ENCODE results near the gene TNFAIP1.
"Not testable (repeated sequence)": the region's sequence is repeated elsewhere in the genome, so short reads cannot be mapped to it uniquely, and the experiment has no call there.

The TNFAIP1 gene, protein sequence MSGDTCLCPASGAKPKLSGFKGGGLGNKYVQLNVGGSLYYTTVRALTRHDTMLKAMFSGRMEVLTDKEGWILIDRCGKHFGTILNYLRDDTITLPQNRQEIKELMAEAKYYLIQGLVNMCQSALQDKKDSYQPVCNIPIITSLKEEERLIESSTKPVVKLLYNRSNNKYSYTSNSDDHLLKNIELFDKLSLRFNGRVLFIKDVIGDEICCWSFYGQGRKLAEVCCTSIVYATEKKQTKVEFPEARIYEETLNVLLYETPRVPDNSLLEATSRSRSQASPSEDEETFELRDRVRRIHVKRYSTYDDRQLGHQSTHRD

GRCh38 chr17:28335201-28335958 is at the start of gene TNFAIP1, which contains the start of gene IFT20:
TSS of gene TNFAIP1 (plus strand) at chr17:28335761. CDS start at chr17:28339522, 3,761 bp downstream.
TSS of gene IFT20 (minus strand) at chr17:28335472. CDS start at chr17:28331985, 3,487 bp downstream.
- DNase-seq: peak; percentile 94

- DNase-seq: no peak
These were observed 49.6 kb upstream of the TNFAIP1 start for GRCh38 chr17:28285965-28286364.

- DNase-seq: no peak
These were observed 44.9 kb upstream of the TNFAIP1 start for GRCh38 chr17:28290703-28291102.

DNA sequence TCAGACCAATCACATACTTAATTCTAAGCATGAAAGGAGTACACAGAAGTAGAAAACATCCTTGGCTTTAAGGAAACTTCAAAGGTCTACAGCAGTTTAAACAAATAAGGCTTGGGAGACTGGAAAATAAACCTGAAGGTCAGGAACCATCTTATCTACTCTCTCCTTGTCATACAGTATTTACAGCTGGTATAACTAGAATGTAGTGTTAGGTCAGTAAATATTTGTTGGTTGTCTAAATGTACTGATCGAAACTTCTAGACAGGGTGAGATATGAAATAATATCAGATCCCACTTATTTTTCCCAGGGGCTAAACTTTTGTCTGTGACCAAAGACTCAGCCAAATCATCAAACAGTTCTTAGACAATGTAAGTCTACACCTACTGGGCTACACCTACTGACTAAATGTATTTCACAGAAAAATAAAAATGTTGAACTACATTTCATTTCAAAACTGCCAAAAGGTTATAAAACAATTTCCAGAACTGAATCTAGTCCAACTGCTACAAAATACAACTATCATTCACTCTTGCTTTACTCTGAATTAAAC is 43.7 kb upstream of the TNFAIP1 start:
- no peak for DNase-seq

- DNase-seq: not testable (repeated sequence)
These were observed 42.7 kb upstream of the TNFAIP1 start for GRCh38 chr17:28292878-28293277.

DNA sequence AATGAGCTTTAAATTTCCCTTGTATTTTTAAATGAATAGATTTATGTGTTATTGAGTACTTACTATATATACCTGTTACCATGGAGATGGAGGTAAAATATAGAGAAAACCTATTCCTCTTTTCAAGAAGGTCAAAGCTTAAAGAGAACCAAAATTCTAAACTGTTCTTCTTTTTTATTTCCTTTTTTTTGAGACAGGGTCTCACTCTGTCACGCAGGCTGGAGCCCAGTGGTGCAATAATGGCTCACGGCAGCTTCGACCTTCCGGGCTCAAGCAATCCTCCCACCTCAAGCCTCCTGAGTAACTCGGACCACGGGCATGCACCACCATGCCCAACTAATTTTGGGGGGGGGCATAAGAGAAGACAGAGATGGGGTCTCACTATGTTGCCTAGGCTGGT is 41.6 kb upstream of the TNFAIP1 start:
- no peak for DNase-seq

GRCh38 chr17:28295677-28296578 is 39.6 kb upstream of the TNFAIP1 start:
- no peak for DNase-seq

DNA sequence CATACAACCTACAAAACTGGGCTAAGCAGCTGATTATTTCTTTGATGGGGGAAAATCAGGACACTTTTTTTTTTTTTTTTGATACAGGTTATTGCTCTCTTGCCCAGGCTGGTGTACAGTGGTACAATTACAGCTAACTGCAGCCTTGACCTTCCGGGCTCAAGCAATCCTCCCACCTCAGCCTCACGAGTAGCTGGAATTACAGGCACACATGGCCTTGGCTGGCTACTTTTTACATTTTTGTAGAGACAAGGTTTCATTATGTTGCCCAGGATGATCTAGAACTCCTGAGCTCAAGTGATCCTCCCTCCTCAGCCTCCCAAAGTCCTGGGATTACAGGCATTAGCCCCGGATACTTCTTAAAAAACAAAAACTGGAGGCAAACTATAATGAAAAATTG is 37.1 kb upstream of the TNFAIP1 start:
- DNase-seq: no peak

GRCh38 chr17:28306954-28307401 is 28.6 kb upstream of the TNFAIP1 start:
- no peak for DNase-seq

DNA sequence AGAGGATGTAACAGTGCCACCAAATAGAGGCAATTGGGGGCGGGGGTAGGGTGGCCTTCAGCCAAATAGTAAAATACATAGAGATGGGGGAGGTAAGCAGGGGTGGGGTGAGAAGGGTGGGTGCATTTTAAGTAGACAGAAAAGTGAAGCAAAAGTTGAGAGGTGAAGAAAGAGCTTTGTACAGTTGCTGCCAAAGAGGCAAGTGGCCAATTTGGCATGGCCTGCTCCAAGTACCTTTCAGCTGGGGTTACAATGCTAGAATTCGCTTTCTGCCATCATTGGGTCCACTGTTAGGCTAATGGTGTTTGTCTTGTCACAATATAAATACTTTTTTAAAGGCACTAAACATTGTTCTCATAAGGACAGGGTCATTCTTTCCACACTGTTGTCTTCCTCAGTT is 21.7 kb upstream of the TNFAIP1 start:
- DNase-seq: no peak

GRCh38 chr17:28315846-28316705 is 19.5 kb upstream of the TNFAIP1 start:
- no peak for DNase-seq

GRCh38 chr17:28317099-28317965 is 18.2 kb upstream of the TNFAIP1 start:
- DNase-seq: no peak

- DNase-seq: no peak
These were observed 17.4 kb upstream of the TNFAIP1 start for GRCh38 chr17:28317966-28318758.

- DNase-seq: peak; percentile 91
These were observed 16.6 kb upstream of the TNFAIP1 start, which contains the start of gene TMEM97 for GRCh38 chr17:28318759-28319597. TSS of gene TMEM97 (plus strand) at chr17:28319200. CDS start at chr17:28319240, 40 bp downstream.

GRCh38 chr17:28319598-28319935 is 16.0 kb upstream of the TNFAIP1 start:
- no peak for DNase-seq

GRCh38 chr17:28320215-28321061 is 15.1 kb upstream of the TNFAIP1 start:
- no peak for DNase-seq

DNA sequence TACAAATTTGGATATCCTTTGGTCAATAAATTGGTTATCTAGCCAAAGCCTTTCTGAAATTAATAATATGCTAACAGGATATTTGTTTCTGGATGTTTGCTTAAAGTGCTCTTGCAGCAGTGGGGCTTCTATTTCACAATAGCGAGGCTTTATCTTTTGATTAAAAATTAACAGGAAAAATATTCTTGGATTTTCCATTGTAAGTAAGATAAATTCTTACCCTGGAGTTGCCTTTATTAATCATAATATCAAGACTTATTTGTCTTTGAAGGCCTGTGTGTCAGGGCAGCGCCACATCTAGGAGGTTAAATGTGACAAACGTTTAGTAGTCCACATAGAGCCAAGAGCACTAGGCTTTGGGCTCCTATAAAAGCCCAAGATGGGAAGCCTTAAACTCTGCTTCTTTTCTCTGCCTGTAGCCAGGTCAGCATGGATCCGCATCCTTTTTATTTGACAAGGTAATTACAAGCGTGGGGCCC is 11.3 kb upstream of the TNFAIP1 start:
- DNase-seq: no peak

GRCh38 chr17:28324781-28325180 is 10.8 kb upstream of the TNFAIP1 start:
- DNase-seq: no peak
